ENCODE data around the gene DNAJB2. TPM values are rescaled to one million over a fixed set of nuclear protein-coding genes. Genes with fewer than 3 reads are reported as not detected.

The DNAJB2 gene
- polyA plus RNA-seq, 2 of the 4 experiments (the other 2 are of a cell fraction): 31.0 to 53.7 TPM

DNA sequence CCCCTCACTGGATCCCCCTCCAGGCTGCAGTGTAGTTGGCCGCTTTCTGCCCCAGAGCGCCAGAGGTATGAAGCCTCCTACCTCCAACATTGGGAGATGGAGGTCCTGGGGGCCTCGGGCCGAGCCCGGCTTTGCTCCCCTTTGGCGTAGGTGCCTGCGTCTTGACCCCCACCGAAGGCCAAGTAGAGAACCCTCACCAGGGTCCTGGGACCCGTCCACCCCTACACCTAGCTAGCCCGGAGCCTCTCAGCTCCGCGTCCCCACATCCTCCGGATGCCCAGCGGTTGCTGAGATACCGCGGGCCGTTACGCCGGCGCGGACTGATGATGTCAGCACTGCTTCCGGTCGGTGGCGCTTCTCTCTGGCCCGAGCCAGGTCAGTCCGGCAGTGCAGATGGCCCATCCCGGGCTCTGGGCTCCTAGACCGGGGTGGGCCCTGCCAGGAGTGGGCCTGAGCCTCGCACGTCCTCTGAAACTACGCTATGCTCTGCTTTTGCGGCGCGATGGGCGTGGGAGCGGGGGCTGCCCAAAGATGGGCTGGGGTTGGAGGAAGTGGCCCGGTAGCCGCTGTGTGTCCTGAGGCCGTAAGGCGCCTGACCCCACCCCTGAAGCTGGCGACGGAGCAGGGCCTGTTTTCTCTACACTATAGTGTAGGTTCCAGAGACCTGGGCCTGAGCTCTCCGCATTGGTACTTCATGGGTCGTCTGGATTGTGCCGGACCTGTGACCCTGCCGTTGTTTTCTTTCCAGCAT lies 33.8 kb upstream of the DNAJB2 start, which contains the start of the genes GLB1L and STK16 (continued):
- TF ChIP-seq, protein P1, sequence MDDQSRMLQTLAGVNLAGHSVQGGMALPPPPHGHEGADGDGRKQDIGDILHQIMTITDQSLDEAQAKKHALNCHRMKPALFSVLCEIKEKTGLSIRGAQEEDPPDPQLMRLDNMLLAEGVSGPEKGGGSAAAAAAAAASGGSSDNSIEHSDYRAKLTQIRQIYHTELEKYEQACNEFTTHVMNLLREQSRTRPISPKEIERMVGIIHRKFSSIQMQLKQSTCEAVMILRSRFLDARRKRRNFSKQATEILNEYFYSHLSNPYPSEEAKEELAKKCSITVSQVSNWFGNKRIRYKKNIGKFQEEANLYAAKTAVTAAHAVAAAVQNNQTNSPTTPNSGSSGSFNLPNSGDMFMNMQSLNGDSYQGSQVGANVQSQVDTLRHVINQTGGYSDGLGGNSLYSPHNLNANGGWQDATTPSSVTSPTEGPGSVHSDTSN (IDR thresholded peaks at IDR 0.05): no peak
- TF ChIP-seq RNF2 (IDR thresholded peaks at IDR 0.05; ENCODE audit: borderline replicate concordance, low read depth): no peak
- peak; percentile 74 for TF ChIP-seq POLR2A (IDR thresholded peaks at IDR 0.05; ENCODE audit: low read length)
- no peak for TF ChIP-seq KDM1A (IDR thresholded peaks at IDR 0.05; ENCODE audit: low read depth)
- TF ChIP-seq, protein P2, sequence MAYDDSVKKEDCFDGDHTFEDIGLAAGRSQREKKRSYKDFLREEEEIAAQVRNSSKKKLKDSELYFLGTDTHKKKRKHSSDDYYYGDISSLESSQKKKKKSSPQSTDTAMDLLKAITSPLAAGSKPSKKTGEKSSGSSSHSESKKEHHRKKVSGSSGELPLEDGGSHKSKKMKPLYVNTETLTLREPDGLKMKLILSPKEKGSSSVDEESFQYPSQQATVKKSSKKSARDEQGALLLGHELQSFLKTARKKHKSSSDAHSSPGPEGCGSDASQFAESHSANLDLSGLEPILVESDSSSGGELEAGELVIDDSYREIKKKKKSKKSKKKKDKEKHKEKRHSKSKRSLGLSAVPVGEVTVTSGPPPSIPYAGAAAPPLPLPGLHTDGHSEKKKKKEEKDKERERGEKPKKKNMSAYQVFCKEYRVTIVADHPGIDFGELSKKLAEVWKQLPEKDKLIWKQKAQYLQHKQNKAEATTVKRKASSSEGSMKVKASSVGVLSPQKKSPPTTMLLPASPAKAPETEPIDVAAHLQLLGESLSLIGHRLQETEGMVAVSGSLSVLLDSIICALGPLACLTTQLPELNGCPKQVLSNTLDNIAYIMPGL (CRISPR knock-in tag; IDR thresholded peaks at IDR 0.05; ENCODE audit: borderline replicate concordance): no peak
- TF ChIP-seq TP53 (CRISPR knock-in tag; IDR thresholded peaks at IDR 0.05): no peak
- no peak for TF ChIP-seq MAZ (IDR thresholded peaks at IDR 0.05; ENCODE audit: borderline replicate concordance, low read depth, low read length)
- no peak for TF ChIP-seq JUNB (IDR thresholded peaks at IDR 0.05)
- TF ChIP-seq EHF (CRISPR knock-in tag; IDR thresholded peaks at IDR 0.05): no peak
- TF ChIP-seq ZSCAN20 (CRISPR knock-in tag; IDR thresholded peaks at IDR 0.05): no peak
- TF ChIP-seq MAFK (IDR thresholded peaks at IDR 0.05; ENCODE audit: partially characterized antibody): peak; percentile 81
- peak; percentile 75 for TF ChIP-seq KDM5A (IDR thresholded peaks at IDR 0.05)
- TF ChIP-seq BHLHE40 (IDR thresholded peaks at IDR 0.05; ENCODE audit: low read depth, low read length): no peak
- TF ChIP-seq EP300 (IDR thresholded peaks at IDR 0.05): no peak
- TF ChIP-seq HOXA7 (CRISPR knock-in tag; IDR thresholded peaks at IDR 0.05): no peak
- no peak; the same call in 1 of the 2 replicates for TF ChIP-seq HDAC2 (IDR thresholded peaks at IDR 0.05)
- TF ChIP-seq CHD4 (IDR thresholded peaks at IDR 0.05; ENCODE audit: borderline replicate concordance): no peak
- TF ChIP-seq, protein P3, sequence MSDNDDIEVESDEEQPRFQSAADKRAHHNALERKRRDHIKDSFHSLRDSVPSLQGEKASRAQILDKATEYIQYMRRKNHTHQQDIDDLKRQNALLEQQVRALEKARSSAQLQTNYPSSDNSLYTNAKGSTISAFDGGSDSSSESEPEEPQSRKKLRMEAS (IDR thresholded peaks at IDR 0.05): peak; percentile 67; the same call in 1 of the 2 replicates
- no peak for TF ChIP-seq CEBPB (IDR thresholded peaks at IDR 0.05)
- TF ChIP-seq POLR2AphosphoS2 (conservative IDR thresholded peaks at IDR 0.05; ENCODE audit: low read length): no peak
- no peak for TF ChIP-seq GATA3 (IDR thresholded peaks at IDR 0.05; ENCODE audit: borderline replicate concordance)
- TF ChIP-seq RAD21 (conservative IDR thresholded peaks at IDR 0.05 in 1 of 2, IDR thresholded peaks at IDR 0.05 in 1 of 2): no peak; a peak in 1 of 5 replicates
- no peak for TF ChIP-seq NPAS2 (CRISPR knock-in tag; IDR thresholded peaks at IDR 0.05; ENCODE audit: borderline replicate concordance)
- no peak for TF ChIP-seq RCOR1 (IDR thresholded peaks at IDR 0.05; ENCODE audit: low read depth, low read length)

DNA sequence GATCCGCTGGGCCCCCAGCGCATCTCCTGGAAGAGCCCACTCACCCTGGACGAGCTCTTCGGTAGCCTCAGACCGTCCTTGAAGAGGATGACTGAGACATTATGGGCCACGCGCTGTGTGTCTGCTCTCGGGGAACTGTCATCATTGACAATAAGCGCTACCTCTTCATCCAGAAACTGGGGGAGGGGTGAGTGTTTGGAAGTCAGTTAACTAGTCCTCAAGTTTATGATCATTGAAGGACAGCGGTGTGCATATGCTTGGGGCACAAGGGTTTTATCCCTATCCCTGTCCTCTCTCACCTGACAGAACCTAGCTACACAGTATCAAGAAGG lies 33.3 kb upstream of the DNAJB2 start:
- FAIRE-seq: no peak
- H3K4me1 ChIP-seq: peaks cover 56% of the 10 kb centered on the region

More for the DNA sequence above, 33.3 kb upstream of the DNAJB2 start:
- ChIA-PET POLR2A (interaction anchor here (1.4 to 1.9 kb wide), 7 partner anchors 8 to 49 kb away, joined by 5 to 14 read pairs (median 10); partner anchors contain the start of genes ABCB6, ANKZF1, ATG9A and DNAJB2), CTCF (interaction anchor here (0.9 to 3.4 kb wide), 12 partner anchors 10 to 348 kb away, joined by 3 to 34 read pairs (median 4); partner anchors contain the start of gene DNAJB2)
- Histone ChIP-seq H3K27ac (peak overlapping the region; percentile 90 to 96), H3K4me3 (peak overlapping the region; percentile 78), H3K4me2 (peak overlapping the region; percentile 90), H3K9me3 (no peaks in the 10 kb centered on the region)
- ATAC-seq (peak in 1 of 2 experiments; percentile 0; a peak in 2 of 6 replicates), DNase-seq (ENCODE audit: low read depth in 1 of 2, low spot score in 1 of 2) (no peak)
- 12% methylated on average over 10 of the region's 10 CpGs for WGBS (ENCODE audit: missing lambda C conversion rate)
- no peak for TF ChIP-seq HEYL (CRISPR knock-in tag; IDR thresholded peaks at IDR 0.05)
- no peak for TF ChIP-seq POLR2AphosphoS2 (conservative IDR thresholded peaks at IDR 0.05; ENCODE audit: low read length)
- TF ChIP-seq HOXA7 (CRISPR knock-in tag; IDR thresholded peaks at IDR 0.05): no peak
- no peak for TF ChIP-seq CEBPB (IDR thresholded peaks at IDR 0.05)
- TF ChIP-seq, protein P2 (CRISPR knock-in tag; IDR thresholded peaks at IDR 0.05; ENCODE audit: borderline replicate concordance): no peak

Measured in A549 (cell line).